ENCODE measurements around the gene MOSMO.
"Not testable (repeated sequence)": the region's sequence is repeated elsewhere in the genome, so short reads cannot be mapped to it uniquely, and the experiment has no call there.

The MOSMO gene

GRCh38 chr16:21996923-21997696, 10.8 kb upstream of the MOSMO start:
- H3K27me3 ChIP-seq = no peaks in the 10 kb centered on the region
- no peak for DNase-seq
- TF ChIP-seq CTCF (IDR thresholded peaks at IDR 0.05; ENCODE audit: low read depth, low read length) = no peak
- H3K36me3 ChIP-seq = no peaks in the 10 kb centered on the region
- H3K4me1 ChIP-seq = no peaks in the 10 kb centered on the region
- no peaks in the 10 kb centered on the region for H3K9me3 ChIP-seq
- H3K4me3 ChIP-seq (ENCODE audit: low read depth, low read length) = no peak overlapping the region

GRCh38 chr16:21997697-21998480, 10.0 kb upstream of the MOSMO start:
- TF ChIP-seq CTCF (IDR thresholded peaks at IDR 0.05; ENCODE audit: low read depth, low read length) = no peak
- no peaks in the 10 kb centered on the region for H3K36me3 ChIP-seq
- H3K9me3 ChIP-seq = no peaks in the 10 kb centered on the region
- DNase-seq = no peak
- H3K4me1 ChIP-seq = no peaks in the 10 kb centered on the region
- H3K4me3 ChIP-seq (ENCODE audit: low read depth, low read length) = no peak overlapping the region
- no peaks in the 10 kb centered on the region for H3K27me3 ChIP-seq

- no peak for DNase-seq
- no peaks in the 10 kb centered on the region for H3K4me1 ChIP-seq
- TF ChIP-seq CTCF (IDR thresholded peaks at IDR 0.05; ENCODE audit: low read depth, low read length) = no peak
- no peak overlapping the region for H3K4me3 ChIP-seq (ENCODE audit: low read depth, low read length)
- H3K36me3 ChIP-seq = no peaks in the 10 kb centered on the region
- no peaks in the 10 kb centered on the region for H3K27me3 ChIP-seq
- H3K9me3 ChIP-seq = no peaks in the 10 kb centered on the region
These were observed 6.3 kb upstream of the MOSMO start for GRCh38 chr16:22001591-22001990.

- not testable (repeated sequence) for H3K4me1 ChIP-seq; H3K27me3 ChIP-seq; DNase-seq; H3K9me3 ChIP-seq; H3K36me3 ChIP-seq; H3K4me3 ChIP-seq (ENCODE audit: low read depth, low read length)
These were observed 5.9 kb upstream of the MOSMO start for GRCh38 chr16:22002047-22002446.

- no peaks in the 10 kb centered on the region for H3K9me3 ChIP-seq
- no peaks in the 10 kb centered on the region for H3K27me3 ChIP-seq
- no peaks in the 10 kb centered on the region for H3K36me3 ChIP-seq
- no peak overlapping the region for H3K4me3 ChIP-seq (ENCODE audit: low read depth, low read length)
- no peak for DNase-seq
- H3K4me1 ChIP-seq = no peaks in the 10 kb centered on the region; the same call in 1 of the 2 replicates
- no peak for TF ChIP-seq CTCF (IDR thresholded peaks at IDR 0.05; ENCODE audit: low read depth, low read length)
These were observed 4.7 kb upstream of the MOSMO start for GRCh38 chr16:22003195-22003594.

- Histone ChIP-seq H3K9me3 (no peaks in the 10 kb centered on the region), H3K4me3 (ENCODE audit: low read depth, low read length) (no peak overlapping the region), H3K27me3 (no peaks in the 10 kb centered on the region), H3K36me3 (no peaks in the 10 kb centered on the region), H3K4me1 (no peaks in the 10 kb centered on the region; the same call in 1 of the 2 replicates)
- TF ChIP-seq CTCF (IDR thresholded peaks at IDR 0.05; ENCODE audit: low read depth, low read length) = no peak
- no peak for DNase-seq
These were observed 3.6 kb upstream of the MOSMO start for GRCh38 chr16:22004341-22004740.
